Vagina (tissue), 2 donors: ENCODE measurements around the gene LCE2B.

Experiments used
- CTCF ChIP-seq, 3 experiments: fragments of 450-650 bp in 2 of 3; fragments of 200-600 bp in 1 of 3; sonication (generic) in 1 of 3; IDR thresholded peaks; one replicate each; pipeline ENCODE4 v1.5.1; 2017 to 2019; ENCODE audit warnings: antibody characterized with exemption in 3 of 3, mild to moderate bottlenecking in 2 of 3, moderate library complexity in 2 of 3
- POLR2A ChIP-seq, 2 donors: fragments of 450-650 bp; IDR thresholded peaks; one replicate each; pipeline ENCODE4 v1.6.1; 2017; ENCODE audit warnings: antibody characterized with exemption in 2 of 2, mild to moderate bottlenecking in 2 of 2, moderate library complexity in 2 of 2
- POLR2AphosphoS5 ChIP-seq, 2 donors: sonication (generic); formaldehyde crosslinking; IDR thresholded peaks; one replicate each; pipeline ENCODE4 v1.9.0; 2017; ENCODE audit warnings: antibody characterized with exemption in 2 of 2, mild to moderate bottlenecking in 2 of 2, low read depth in 1 of 2; ENCODE audit not compliant: insufficient read depth in 1 of 2

GRCh38 chr1:152735648-152736047 is 49.7 kb downstream of the LCE2B start:
- no peak for TF ChIP-seq CTCF (IDR thresholded peaks at IDR 0.05)
- no peak for TF ChIP-seq POLR2A (IDR thresholded peaks at IDR 0.05)
- no peak for TF ChIP-seq POLR2AphosphoS5 (IDR thresholded peaks at IDR 0.05; ENCODE audit: insufficient read depth in 1 of 2, low read depth in 1 of 2)
